MM.1S (cell line): ENCODE results near the gene PPP2R5E.

ENCODE experiments used
- CTCF ChIP-seq: fragments of 300-600 bp; sonication (generic); IDR thresholded peaks from 2 replicates; pipeline ENCODE4 v1.5.1; 2016; ENCODE audit warnings: antibody characterized with exemption, low read length, mixed read lengths
- EZH2 ChIP-seq: fragments of 300-600 bp; sonication (generic); optimal IDR thresholded peaks from 2 replicates; pipeline ENCODE3; 2017; ENCODE audit warnings: low read depth, mild to moderate bottlenecking, antibody characterized with exemption, low read length, mixed read lengths
- EZH2phosphoT487 ChIP-seq: fragments of 300-600 bp; sonication (generic); IDR thresholded peaks from 2 replicates; pipeline ENCODE4 v1.6.1; 2018; ENCODE audit warnings: antibody characterized with exemption, low read length

- no peak for TF ChIP-seq EZH2
- TF ChIP-seq CTCF, result no peak
- TF ChIP-seq EZH2phosphoT487, result no peak
Measured at GRCh38 chr14:63394432-63394831, 148.7 kb downstream of the PPP2R5E start.
